ENCODE data around the gene CYB5RL.

Gene CYB5RL, protein sequence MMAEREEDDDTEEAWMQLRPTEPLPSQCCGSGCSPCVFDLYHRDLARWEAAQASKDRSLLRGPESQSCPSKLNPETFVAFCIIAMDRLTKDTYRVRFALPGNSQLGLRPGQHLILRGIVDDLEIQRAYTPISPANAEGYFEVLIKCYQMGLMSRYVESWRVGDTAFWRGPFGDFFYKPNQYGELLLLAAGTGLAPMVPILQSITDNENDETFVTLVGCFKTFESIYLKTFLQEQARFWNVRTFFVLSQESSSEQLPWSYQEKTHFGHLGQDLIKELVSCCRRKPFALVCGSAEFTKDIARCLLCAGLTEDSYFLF

DNA sequence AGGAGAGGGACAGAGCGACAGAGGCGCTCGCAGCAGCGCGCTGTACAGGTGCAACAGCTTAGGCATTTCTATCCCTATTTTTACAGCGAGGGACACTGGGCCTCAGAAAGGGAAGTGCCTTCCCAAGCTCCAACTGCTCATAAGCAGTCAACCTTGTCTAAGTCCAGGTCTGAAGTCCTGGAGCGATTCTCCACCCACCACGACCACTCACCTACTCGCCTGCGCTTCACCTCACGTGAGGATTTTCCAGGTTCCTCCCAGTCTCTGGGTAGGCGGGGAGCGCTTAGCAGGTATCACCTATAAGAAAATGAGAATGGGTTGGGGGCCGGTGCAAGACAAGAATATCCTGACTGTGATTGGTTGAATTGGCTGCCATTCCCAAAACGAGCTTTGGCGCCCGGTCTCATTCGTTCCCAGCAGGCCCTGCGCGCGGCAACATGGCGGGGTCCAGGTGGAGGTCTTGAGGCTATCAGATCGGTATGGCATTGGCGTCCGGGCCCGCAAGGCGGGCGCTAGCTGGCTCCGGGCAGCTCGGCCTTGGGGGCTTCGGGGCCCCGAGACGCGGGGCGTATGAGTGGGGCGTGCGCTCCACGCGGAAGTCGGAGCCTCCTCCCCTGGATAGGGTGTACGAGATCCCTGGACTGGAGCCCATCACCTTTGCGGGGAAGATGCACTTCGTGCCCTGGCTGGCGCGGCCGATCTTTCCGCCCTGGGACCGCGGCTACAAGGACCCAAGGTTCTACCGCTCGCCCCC, at the start of gene CYB5RL, which contains the start of gene MRPL37:
Gene CYB5RL, minus strand, starts transcription at position 266 of the 754 bp plus-strand sequence. CDS start 4,414 bp downstream, outside the sequence.
Gene MRPL37, plus strand, starts transcription at position 403 of the 754 bp plus-strand sequence. Its CDS starts 77 bp downstream, at position 480.
- Histone ChIP-seq H3K4me1 (ENCODE audit: control insufficient read depth in 1 of 2, insufficient read depth in 1 of 2, low read depth in 1 of 2, low read length in 1 of 2) (peaks cover 16% of the 10 kb centered on the region in 2 experiments), H3K36me3 (peaks cover 9% of the 10 kb centered on the region), H3K9me3 (no peaks in the 10 kb centered on the region), H3K27me3 (no peaks in the 10 kb centered on the region), H3K4me3 (ENCODE audit: low read depth in 1 of 2, low read length in 1 of 2) (peak within 1 kb of the TSS; percentile 82 to 93), H3K27ac (peak within 1 kb of the TSS; percentile 31)
- TF ChIP-seq, protein P1, sequence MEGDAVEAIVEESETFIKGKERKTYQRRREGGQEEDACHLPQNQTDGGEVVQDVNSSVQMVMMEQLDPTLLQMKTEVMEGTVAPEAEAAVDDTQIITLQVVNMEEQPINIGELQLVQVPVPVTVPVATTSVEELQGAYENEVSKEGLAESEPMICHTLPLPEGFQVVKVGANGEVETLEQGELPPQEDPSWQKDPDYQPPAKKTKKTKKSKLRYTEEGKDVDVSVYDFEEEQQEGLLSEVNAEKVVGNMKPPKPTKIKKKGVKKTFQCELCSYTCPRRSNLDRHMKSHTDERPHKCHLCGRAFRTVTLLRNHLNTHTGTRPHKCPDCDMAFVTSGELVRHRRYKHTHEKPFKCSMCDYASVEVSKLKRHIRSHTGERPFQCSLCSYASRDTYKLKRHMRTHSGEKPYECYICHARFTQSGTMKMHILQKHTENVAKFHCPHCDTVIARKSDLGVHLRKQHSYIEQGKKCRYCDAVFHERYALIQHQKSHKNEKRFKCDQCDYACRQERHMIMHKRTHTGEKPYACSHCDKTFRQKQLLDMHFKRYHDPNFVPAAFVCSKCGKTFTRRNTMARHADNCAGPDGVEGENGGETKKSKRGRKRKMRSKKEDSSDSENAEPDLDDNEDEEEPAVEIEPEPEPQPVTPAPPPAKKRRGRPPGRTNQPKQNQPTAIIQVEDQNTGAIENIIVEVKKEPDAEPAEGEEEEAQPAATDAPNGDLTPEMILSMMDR (IDR thresholded peaks at IDR 0.05), result peak; percentile 24

DNA sequence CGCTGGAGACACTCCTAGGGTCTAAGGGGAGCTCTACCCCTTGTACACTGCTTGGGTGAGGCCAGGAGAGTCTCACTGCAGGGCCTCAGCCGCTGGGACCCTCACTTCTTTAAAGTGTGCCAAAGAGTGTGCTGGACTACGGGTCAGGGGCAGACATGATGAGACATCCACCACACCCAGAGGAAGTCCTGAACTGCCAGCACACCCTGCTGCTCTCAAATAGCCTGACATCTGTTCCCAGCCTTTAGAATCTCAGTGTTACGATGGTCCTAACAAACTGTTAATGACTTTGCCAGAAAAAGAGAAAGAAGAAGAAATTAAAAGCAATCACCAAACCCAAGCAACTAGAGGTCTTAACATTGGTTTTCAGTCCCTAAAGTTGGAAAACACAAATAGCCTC, 49.1 kb upstream of the CYB5RL start:
- TF ChIP-seq, protein P1 (IDR thresholded peaks at IDR 0.05), result no peak
- no peak overlapping the region for H3K4me3 ChIP-seq (ENCODE audit: low read depth in 1 of 2, low read length in 1 of 2)
- H3K9me3 ChIP-seq, result no peaks in the 10 kb centered on the region
- peaks cover 6% of the 10 kb centered on the region for H3K36me3 ChIP-seq
- H3K4me1 ChIP-seq (ENCODE audit: control insufficient read depth in 1 of 2, insufficient read depth in 1 of 2, low read depth in 1 of 2, low read length in 1 of 2), result no peaks in the 10 kb centered on the region
- H3K27me3 ChIP-seq, result no peaks in the 10 kb centered on the region
- no peak overlapping the region for H3K27ac ChIP-seq

DNA sequence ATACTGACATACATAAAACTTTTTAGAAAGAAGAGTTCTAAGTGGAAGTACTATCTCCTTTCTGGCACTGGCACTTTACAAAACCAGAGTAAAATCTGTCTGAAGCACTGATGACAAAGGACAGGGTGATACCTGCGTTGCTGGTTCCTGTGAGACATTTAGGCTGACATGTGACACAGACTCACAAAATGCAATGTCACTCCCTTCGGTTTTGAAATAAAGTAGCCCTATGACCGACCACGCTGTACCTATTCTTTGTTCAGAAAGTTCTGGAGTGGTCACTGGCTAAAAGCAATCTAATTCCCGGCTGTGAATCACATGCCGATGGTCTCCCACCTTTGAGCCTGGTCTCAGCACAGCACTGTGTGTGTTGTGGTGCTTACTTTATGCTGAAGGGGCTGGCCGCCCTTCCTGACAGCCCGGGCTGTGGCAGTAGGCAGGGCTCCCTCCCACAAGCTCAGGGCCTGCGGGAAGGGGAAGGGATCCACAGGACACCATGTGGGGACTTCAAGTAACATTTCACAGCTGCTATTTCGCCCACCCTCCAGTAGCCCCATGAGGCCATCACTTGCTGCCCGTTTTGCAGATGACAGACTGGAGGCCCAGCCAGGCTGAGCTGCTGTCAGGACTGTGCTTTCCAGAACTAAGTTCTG, 48.2 kb upstream of the CYB5RL start:
- Histone ChIP-seq H3K27me3 (no peaks in the 10 kb centered on the region), H3K9me3 (no peaks in the 10 kb centered on the region), H3K27ac (no peak overlapping the region), H3K36me3 (peaks cover 6% of the 10 kb centered on the region), H3K4me3 (ENCODE audit: low read depth in 1 of 2, low read length in 1 of 2) (no peak overlapping the region), H3K4me1 (ENCODE audit: control insufficient read depth in 1 of 2, insufficient read depth in 1 of 2, low read depth in 1 of 2, low read length in 1 of 2) (no peaks in the 10 kb centered on the region)
- TF ChIP-seq, protein P1 (IDR thresholded peaks at IDR 0.05), result no peak

DNA sequence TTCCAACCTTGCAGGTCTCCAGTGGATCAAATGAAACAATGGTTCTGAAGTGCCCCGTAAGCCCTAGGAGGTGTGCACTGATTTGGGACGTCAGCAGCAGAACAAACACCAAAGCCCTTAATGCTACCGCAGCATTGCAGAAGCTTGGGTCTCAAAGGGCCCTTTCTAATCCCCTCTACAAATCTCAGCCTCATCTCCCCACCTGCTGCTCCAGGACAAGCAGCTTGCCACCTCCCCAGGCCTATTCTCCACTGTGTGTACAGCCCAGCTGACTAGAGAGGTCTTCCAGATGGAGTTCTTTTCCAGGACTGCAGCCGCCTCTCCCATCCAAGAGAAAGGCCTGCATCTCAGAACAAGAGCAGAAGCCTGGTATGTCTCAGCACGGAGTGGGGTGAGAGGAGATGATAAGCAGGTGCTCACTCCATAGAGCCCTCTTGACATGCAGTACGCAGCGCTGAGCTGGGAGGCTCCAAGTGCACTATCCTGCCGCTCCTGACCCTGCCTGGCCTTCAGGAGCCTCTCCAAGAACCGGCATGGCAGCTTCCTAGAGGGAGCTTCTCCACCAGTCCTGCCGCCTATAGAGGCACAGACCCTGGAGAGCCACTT, 46.4 kb upstream of the CYB5RL start:
- Histone ChIP-seq H3K36me3 (peaks cover 6% of the 10 kb centered on the region), H3K9me3 (no peaks in the 10 kb centered on the region), H3K4me3 (ENCODE audit: low read depth in 1 of 2, low read length in 1 of 2) (no peak overlapping the region), H3K4me1 (ENCODE audit: control insufficient read depth in 1 of 2, insufficient read depth in 1 of 2, low read depth in 1 of 2, low read length in 1 of 2) (no peaks in the 10 kb centered on the region), H3K27ac (no peak overlapping the region), H3K27me3 (no peaks in the 10 kb centered on the region)
- TF ChIP-seq, protein P1 (IDR thresholded peaks at IDR 0.05), result no peak

DNA sequence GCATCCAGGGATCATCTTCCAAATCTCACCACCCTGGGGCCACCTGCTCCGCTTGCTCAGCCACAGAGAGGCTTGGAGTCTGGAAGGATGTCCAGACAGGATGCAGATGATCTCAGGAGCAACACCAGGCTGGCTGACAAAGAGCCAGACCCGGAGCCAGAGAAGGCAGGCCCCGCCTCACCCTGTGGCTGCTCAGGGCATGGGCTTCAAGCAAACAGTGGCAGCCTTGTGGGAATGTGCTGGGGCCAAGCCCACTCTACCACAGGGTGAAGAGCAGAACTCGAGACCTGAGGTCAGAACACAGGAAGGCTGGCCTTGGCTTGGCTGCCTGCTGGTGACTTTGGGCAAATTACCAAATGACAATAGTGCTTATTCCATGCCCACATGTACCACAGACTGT, 45.7 kb upstream of the CYB5RL start:
- TF ChIP-seq, protein P1 (IDR thresholded peaks at IDR 0.05), result no peak
- no peaks in the 10 kb centered on the region for H3K4me1 ChIP-seq (ENCODE audit: control insufficient read depth in 1 of 2, insufficient read depth in 1 of 2, low read depth in 1 of 2, low read length in 1 of 2)
- no peak overlapping the region for H3K4me3 ChIP-seq (ENCODE audit: low read depth in 1 of 2, low read length in 1 of 2)
- H3K9me3 ChIP-seq, result no peaks in the 10 kb centered on the region
- H3K27me3 ChIP-seq, result no peaks in the 10 kb centered on the region
- H3K27ac ChIP-seq, result no peak overlapping the region
- H3K36me3 ChIP-seq, result peaks cover 6% of the 10 kb centered on the region
